K562 (cell line): Measurements from ENCODE around the gene CHCT1. TPM values are rescaled to one million over a fixed set of nuclear protein-coding genes. Genes with fewer than 3 reads are reported as not detected.

Experiments
- CBX5 ChIP-seq: IDR thresholded peaks from 2 replicates; pipeline ENCODE4 v1.6.1; 2014; ENCODE audit warnings: low read depth, borderline replicate concordance
- CBX8 ChIP-seq: fragments of 200-600 bp; sonication (generic); IDR thresholded peaks from 2 replicates; pipeline ENCODE4 v1.6.1; 2012; ENCODE audit warnings: borderline replicate concordance, mixed run types, low read depth, mild to moderate bottlenecking, moderate library complexity, mixed read lengths, low read length, control low read depth, inconsistent platforms; ENCODE audit not compliant: poor library complexity, severe bottlenecking; ENCODE audit errors: extremely low read depth
- CREB3L1 ChIP-seq: fragments of 450-650 bp; IDR thresholded peaks from 2 replicates; pipeline ENCODE4 v1.6.1; 2014; ENCODE audit warnings: low read depth, mild to moderate bottlenecking, moderate library complexity, borderline replicate concordance
- FOXK2 ChIP-seq, 2 experiments: fragments of 450-650 bp; IDR thresholded peaks in 1 of 2; conservative IDR thresholded peaks in 1 of 2; 2 replicates each; pipeline ENCODE4 v1.6.1; 2016; ENCODE audit warnings: low read depth in 2 of 2, mild to moderate bottlenecking in 1 of 2
- GATAD2A ChIP-seq: fragments of 450-650 bp; IDR thresholded peaks from 2 replicates; pipeline ENCODE4 v1.6.1; 2017
- GATAD2B ChIP-seq: fragments of 450-650 bp; IDR thresholded peaks from 2 replicates; pipeline ENCODE4 v1.6.1; 2017; ENCODE audit warnings: mild to moderate bottlenecking, borderline replicate concordance
- HDAC2 ChIP-seq: fragments of 450-650 bp; IDR thresholded peaks from 2 replicates; pipeline ENCODE4 v1.6.1; 2016; ENCODE audit warnings: mild to moderate bottlenecking
- KLF6 ChIP-seq: fragments of 250-450 bp; sonication (Bioruptor Pico); IDR thresholded peaks from 2 replicates; pipeline ENCODE4 v1.4.0; 2020; ENCODE audit warnings: mild to moderate bottlenecking, moderate library complexity, borderline replicate concordance
- PBX2 ChIP-seq, 2 experiments: IDR thresholded peaks in 1 of 2; conservative IDR thresholded peaks in 1 of 2; 2 replicates each; pipeline ENCODE4 v1.6.1; 2016; ENCODE audit warnings: low read depth in 2 of 2, mild to moderate bottlenecking in 1 of 2, missing compliant biosample characterization in 1 of 2, missing genetic modification characterization in 1 of 2, moderate library complexity in 1 of 2
- PHF8 ChIP-seq: fragments of 200-600 bp; sonication (generic); IDR thresholded peaks from 2 replicates; pipeline ENCODE4 v1.6.1; 2012; ENCODE audit warnings: mixed run types, mild to moderate bottlenecking, inconsistent platforms, low read length, moderate library complexity, borderline replicate concordance
- POLR3G ChIP-seq: IDR thresholded peaks from 2 replicates; pipeline ENCODE4 v1.6.1; 2011; ENCODE audit not compliant: insufficient read length, insufficient replicate concordance; ENCODE audit errors: extremely low read depth
- SMARCC2 ChIP-seq: fragments of 450-650 bp; IDR thresholded peaks from 2 replicates; pipeline ENCODE4 v1.6.1; 2017; ENCODE audit warnings: antibody characterized with exemption, moderate library complexity, mild to moderate bottlenecking, low read depth
- STAT5A ChIP-seq: IDR thresholded peaks from 2 replicates; pipeline ENCODE4 v1.6.1; 2012; ENCODE audit warnings: low read length, inconsistent platforms, borderline replicate concordance
- TEAD1 ChIP-seq, 2 experiments: fragments of 450-650 bp in 1 of 2; sonication (generic) in 1 of 2; formaldehyde crosslinking; IDR thresholded peaks; 2 replicates each; pipeline versions ENCODE4 v1.4.0 to v1.8.0; 2020 to 2022; ENCODE audit warnings: mild to moderate bottlenecking in 2 of 2, missing genetic modification reagents in 1 of 2
- XRCC4 ChIP-seq: IDR thresholded peaks from one replicate; pipeline ENCODE4 v1.6.1; 2011; ENCODE audit not compliant: insufficient read depth, insufficient read length; ENCODE audit errors: extremely low read depth
- ZEB2 ChIP-seq: fragments of 450-650 bp; IDR thresholded peaks from 2 replicates; pipeline ENCODE4 v1.6.1; 2016
- ZKSCAN1 ChIP-seq: fragments of 150-350 bp; IDR thresholded peaks from 2 replicates; pipeline ENCODE4 v1.6.1; 2016; ENCODE audit warnings: low read depth, low read length
- ZKSCAN3 ChIP-seq: fragments of 250-450 bp; sonication (Bioruptor Pico); IDR thresholded peaks from 2 replicates; pipeline ENCODE4 v1.4.0; 2020
- ZNF3 ChIP-seq: fragments of 250-450 bp; sonication (Bioruptor Pico); IDR thresholded peaks from 2 replicates; pipeline ENCODE4 v1.5.0; 2021; ENCODE audit warnings: mild to moderate bottlenecking, moderate library complexity
- ZNF586 ChIP-seq: fragments of 450-650 bp; formaldehyde crosslinking; conservative IDR thresholded peaks from 2 replicates; pipeline ENCODE4 v1.4.0; 2020; ENCODE audit warnings: mild to moderate bottlenecking, moderate library complexity
- ZNF644 ChIP-seq: fragments of 200-800 bp; sonication (Bioruptor generic); IDR thresholded peaks from 2 replicates; pipeline ENCODE4 v1.6.1; 2016; ENCODE audit warnings: low read depth, missing genetic modification characterization, missing compliant biosample characterization
- polyA plus RNA-seq, 8 experiments: library from polyadenylated mRNA; depleted of rRNA in 4 of 8; stranded (reverse) in 5 of 8; unstranded in 3 of 8; fragments of >200 nt; fragmentation: Nextera tagmentation in 2 of 8; fragmentation: Illumina TruSeq in 1 of 8; extraction: Ambion mirVana in 2 of 8; extraction: Trizol in 1 of 8; gene quantifications; 2 replicates each; pipeline versions ENCODE4 v1.2.1 to v1.2.3, GENCODE V29; 2011 to 2014; ENCODE audit warnings: inconsistent platforms in 1 of 8, missing spikeins in 1 of 8
- total RNA-seq, 7 experiments: library from RNA; depleted of rRNA in 6 of 7; stranded (reverse); fragments of >200 nt in 6 of 7; fragmentation: Illumina TruSeq in 2 of 7; extraction: Trizol in 2 of 7; gene quantifications; 2 replicates each; pipeline versions ENCODE4 v1.2.1 to v1.2.3, GENCODE V29; 2011 to 2021; ENCODE audit warnings: low replicate concordance in 1 of 7
- TF ChIP-seq, protein P1 (sequence below): fragments of 250-450 bp; sonication (Bioruptor Pico); IDR thresholded peaks from 2 replicates; pipeline ENCODE4 v1.4.0; 2020; ENCODE audit warnings: mild to moderate bottlenecking, moderate library complexity

CHCT1 gene
- total and polyA plus RNA-seq, 9 of the 15 experiments (the other 6 are each of a cell fraction or from before 2014, with no cell fraction given) = not detected

DNA sequence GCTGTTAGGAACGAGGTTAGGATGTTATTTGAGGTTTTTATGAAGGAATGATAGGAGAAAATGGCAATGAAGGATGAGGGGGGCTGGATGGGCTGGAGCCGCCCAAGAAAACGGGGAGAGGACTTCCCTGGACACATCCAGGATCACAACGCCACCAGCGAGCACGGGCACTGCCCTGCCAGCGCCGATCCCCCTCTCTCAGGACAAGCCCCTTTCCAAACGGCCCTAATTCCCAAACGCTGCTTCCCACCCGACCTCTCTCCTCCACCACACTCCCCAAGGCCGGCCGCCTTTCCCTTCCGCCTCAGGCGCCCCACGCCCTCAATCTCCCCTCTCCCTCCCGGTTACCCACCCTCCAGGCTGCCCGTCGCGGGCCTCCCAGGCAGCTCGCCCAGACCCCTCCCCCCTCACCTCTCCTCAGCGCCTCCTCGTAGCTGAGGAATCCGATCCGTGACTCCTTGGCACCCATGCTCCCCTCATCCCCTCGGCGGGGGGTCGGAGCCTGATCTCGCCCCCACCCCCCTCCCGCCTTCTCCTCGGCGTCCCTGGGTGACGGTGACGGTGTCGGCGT, 30.7 kb upstream of the CHCT1 start (continued):
- TF ChIP-seq FOXK2 (conservative IDR thresholded peaks at IDR 0.05 in 1 of 2, IDR thresholded peaks at IDR 0.05 in 1 of 2; ENCODE audit: low read depth in 2 of 2) (no peak), ZNF644 (tag) (no peak), CREB3L1 (no peak), XRCC4 (no peak), PHF8 (peak; percentile 47; the same call in 1 of the 2 replicates), KLF6 (CRISPR knock-in tag) (no peak), ZKSCAN1 (no peak), ZEB2 (no peak), STAT5A (no peak), POLR3G (no peak), CBX8 (no peak), ZNF586 (no peak), ZKSCAN3 (CRISPR knock-in tag) (no peak), SMARCC2 (0 out of 2 replicates have a peak, but pooled peaks have one; percentile 10), HDAC2 (no peak), GATAD2B (no peak), PBX2 (CRISPR knock-in tag; IDR thresholded peaks at IDR 0.05; ENCODE audit: low read depth) (no peak), PBX2 (tag; conservative IDR thresholded peaks at IDR 0.05; ENCODE audit: low read depth) (no peak), TEAD1 (CRISPR knock-in tag; IDR thresholded peaks at IDR 0.05) (0 out of 4 replicates have a peak, but pooled peaks of 1 of the 2 experiments have one; percentile 11), GATAD2A (peak; percentile 88), ZNF3 (CRISPR knock-in tag) (no peak), CBX5 (no peak)
- TF ChIP-seq, protein P1, sequence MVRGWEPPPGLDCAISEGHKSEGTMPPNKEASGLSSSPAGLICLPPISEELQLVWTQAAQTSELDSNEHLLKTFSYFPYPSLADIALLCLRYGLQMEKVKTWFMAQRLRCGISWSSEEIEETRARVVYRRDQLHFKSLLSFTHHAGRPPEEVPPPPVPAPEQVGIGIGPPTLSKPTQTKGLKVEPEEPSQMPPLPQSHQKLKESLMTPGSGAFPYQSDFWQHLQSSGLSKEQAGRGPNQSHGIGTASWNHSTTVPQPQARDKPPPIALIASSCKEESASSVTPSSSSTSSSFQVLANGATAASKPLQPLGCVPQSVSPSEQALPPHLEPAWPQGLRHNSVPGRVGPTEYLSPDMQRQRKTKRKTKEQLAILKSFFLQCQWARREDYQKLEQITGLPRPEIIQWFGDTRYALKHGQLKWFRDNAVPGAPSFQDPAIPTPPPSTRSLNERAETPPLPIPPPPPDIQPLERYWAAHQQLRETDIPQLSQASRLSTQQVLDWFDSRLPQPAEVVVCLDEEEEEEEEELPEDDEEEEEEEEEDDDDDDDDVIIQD = no peak
